Raji (cell line): ENCODE measurements around the gene SHMT2.

Source experiments
- POLR2A ChIP-seq: IDR thresholded peaks from 2 replicates; pipeline ENCODE4 v1.6.1; 2011; ENCODE audit warnings: low read depth, low read length, control low read depth; ENCODE audit not compliant: insufficient read depth

SHMT2 gene

DNA sequence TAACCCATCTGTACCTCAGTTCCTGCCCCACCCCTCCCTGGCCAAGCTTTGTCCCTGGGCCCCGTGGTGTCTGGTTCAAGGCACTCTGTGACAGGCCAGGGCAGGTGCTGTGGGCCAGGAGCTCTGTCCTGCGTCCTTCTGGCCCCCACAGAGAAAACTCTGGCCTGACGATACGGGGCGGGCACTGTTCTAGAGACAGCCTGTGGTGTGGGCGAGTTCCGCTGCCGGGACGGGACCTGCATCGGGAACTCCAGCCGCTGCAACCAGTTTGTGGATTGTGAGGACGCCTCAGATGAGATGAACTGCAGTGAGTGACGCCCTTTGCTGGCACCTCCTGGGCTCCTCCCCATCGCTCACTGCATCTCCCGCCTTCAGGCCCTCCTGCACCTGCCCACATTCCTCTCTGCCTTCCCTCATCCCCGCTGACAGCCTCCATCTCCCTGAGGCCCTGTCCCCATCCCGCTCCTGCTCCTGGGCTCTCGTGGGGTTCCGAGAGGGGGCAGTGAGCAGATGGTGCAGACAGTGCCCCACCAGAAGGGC lies 35.7 kb upstream of the SHMT2 start:
- no peak for TF ChIP-seq POLR2A

- TF ChIP-seq POLR2A, result no peak
Observed at GRCh38 chr12:57194253-57194652, 35.3 kb upstream of the SHMT2 start.

DNA sequence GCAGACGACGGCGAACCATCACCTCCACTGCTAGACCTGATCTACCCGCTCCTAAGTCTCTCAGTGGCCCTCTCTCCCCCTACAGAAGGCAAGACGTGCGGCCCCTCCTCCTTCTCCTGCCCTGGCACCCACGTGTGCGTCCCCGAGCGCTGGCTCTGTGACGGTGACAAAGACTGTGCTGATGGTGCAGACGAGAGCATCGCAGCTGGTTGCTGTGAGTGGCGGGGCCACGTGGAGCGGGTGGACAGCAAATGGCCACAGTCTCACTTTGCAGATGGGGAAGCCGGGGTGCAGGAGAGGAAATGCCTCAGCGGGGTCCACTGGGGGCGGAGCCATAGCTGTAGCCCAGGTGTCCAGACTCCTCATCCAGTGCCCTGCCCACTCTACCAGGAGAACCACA lies 34.3 kb upstream of the SHMT2 start:
- TF ChIP-seq POLR2A, result no peak

- no peak for TF ChIP-seq POLR2A
Observed at GRCh38 chr12:57195611-57196371, 33.7 kb upstream of the SHMT2 start.

GRCh38 chr12:57196439-57196838 lies 33.1 kb upstream of the SHMT2 start:
- no peak for TF ChIP-seq POLR2A

- TF ChIP-seq POLR2A, result no peak
Observed at GRCh38 chr12:57196956-57197355, 32.6 kb upstream of the SHMT2 start.

GRCh38 chr12:57198329-57198728 lies 31.2 kb upstream of the SHMT2 start:
- no peak for TF ChIP-seq POLR2A

DNA sequence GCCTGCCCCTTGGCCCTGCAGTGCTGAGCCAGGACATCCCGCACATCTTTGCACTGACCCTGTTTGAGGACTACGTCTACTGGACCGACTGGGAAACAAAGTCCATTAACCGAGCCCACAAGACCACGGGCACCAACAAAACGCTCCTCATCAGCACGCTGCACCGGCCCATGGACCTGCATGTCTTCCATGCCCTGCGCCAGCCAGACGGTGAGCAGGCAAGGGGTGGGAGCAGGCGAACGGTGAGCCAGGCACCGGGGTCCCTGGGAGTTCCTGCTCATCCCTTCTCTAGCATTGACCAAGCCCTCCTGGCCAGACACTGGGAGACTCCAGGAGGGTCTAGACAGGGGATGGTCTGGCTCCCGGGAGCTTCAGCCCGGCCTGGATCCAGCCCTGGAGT lies 30.3 kb upstream of the SHMT2 start:
- no peak for TF ChIP-seq POLR2A

- no peak for TF ChIP-seq POLR2A
Observed at GRCh38 chr12:57200497-57200896, 29.0 kb upstream of the SHMT2 start.

GRCh38 chr12:57201219-57201618 lies 28.3 kb upstream of the SHMT2 start:
- no peak for TF ChIP-seq POLR2A

DNA sequence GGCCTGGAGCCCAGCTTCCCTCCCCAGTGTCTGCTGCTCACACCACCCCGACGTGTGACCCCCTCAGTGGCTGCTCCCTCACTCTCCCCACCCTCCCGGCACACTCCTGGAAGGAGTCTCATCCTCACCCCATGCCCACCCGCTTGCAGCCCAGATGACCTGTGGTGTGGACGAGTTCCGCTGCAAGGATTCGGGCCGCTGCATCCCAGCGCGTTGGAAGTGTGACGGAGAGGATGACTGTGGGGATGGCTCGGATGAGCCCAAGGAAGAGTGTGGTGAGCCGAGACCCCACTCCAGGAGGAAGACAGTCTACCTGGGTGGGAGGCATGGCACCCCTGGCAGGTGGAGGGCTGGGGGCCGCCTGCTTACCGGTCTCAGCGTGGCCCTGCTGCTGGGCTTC lies 27.9 kb upstream of the SHMT2 start:
- no peak for TF ChIP-seq POLR2A

GRCh38 chr12:57202321-57202720 lies 27.2 kb upstream of the SHMT2 start:
- no peak for TF ChIP-seq POLR2A

DNA sequence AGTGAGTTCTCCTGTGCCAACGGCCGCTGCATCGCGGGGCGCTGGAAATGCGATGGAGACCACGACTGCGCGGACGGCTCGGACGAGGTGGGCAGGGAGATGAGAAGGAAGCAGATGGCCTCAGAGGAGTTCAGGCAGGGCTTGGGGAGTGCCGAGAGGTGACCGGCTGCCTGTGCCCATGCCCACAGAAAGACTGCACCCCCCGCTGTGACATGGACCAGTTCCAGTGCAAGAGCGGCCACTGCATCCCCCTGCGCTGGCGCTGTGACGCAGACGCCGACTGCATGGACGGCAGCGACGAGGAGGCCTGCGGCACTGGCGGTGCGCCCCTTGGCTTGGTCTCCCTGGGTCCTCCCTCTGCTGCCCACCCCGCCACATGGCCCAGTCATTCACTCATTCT lies 26.3 kb upstream of the SHMT2 start:
- TF ChIP-seq POLR2A, result no peak

- no peak for TF ChIP-seq POLR2A
Observed at GRCh38 chr12:57203791-57204190, 25.7 kb upstream of the SHMT2 start.

DNA sequence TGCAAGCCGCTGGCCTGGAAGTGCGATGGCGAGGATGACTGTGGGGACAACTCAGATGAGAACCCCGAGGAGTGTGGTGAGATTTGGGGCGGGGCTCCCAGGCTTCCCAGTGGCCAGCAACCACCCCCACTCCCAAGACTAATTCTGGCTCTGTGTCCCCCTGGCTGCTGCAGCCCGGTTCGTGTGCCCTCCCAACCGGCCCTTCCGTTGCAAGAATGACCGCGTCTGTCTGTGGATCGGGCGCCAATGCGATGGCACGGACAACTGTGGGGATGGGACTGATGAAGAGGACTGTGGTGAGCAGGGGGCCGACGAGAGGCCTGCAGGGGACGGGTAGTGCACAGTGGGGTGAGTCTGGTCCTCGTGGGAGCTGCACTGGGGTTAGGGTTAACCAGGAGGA lies 25.1 kb upstream of the SHMT2 start:
- TF ChIP-seq POLR2A, result no peak

DNA sequence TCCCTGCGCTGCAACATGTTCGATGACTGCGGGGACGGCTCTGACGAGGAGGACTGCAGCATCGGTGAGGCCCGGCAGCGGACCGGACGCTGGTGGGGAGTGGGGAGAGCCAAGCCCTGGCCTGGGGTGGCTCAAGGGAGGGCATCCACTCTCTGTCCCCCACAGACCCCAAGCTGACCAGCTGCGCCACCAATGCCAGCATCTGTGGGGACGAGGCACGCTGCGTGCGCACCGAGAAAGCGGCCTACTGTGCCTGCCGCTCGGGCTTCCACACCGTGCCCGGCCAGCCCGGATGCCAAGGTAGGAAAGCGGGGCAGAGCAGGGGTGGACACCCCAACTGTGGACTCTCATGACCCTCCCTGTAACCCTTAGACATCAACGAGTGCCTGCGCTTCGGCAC lies 24.3 kb upstream of the SHMT2 start:
- TF ChIP-seq POLR2A, result no peak

GRCh38 chr12:57205931-57206330 lies 23.6 kb upstream of the SHMT2 start:
- TF ChIP-seq POLR2A, result no peak

- TF ChIP-seq POLR2A, result no peak
Observed at GRCh38 chr12:57207731-57208630, 21.5 kb upstream of the SHMT2 start.
